Lower leg skin (tissue), 3 donors: ENCODE measurements around the gene SLC1A7.

Experiments used
- POLR2A ChIP-seq, 2 donors: fragments of 450-650 bp; IDR thresholded peaks; one replicate each; pipeline ENCODE4 v1.6.1; 2016 to 2017; ENCODE audit warnings: antibody characterized with exemption in 2 of 2, mild to moderate bottlenecking in 1 of 2, moderate library complexity in 1 of 2
- TF ChIP-seq, protein P1 (sequence below), 3 donors: fragments of 450-650 bp; IDR thresholded peaks; one replicate each; pipeline ENCODE4 v1.5.1; 2016; ENCODE audit warnings: antibody characterized with exemption in 3 of 3, mild to moderate bottlenecking in 3 of 3, moderate library complexity in 2 of 3

DNA sequence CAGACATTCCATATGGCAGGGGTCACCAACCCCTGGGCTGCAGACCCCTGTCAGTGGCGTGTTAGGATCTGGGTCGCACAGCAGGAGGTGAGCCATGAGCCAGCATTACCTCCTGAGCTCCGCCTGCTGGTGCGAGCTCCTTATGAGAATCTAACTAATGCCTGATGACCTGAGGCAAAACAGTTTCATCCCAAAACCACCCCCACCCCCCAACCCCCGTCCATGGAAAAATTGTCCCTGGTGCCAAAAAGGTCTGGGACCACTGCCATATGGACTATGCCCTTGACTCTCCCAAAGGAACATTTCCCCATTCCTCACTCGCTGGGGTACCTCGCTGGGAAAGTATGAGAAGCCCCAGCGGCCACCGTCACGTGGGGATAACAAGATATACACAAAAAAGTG is 47.8 kb upstream of the SLC1A7 start:
- TF ChIP-seq, protein P1, sequence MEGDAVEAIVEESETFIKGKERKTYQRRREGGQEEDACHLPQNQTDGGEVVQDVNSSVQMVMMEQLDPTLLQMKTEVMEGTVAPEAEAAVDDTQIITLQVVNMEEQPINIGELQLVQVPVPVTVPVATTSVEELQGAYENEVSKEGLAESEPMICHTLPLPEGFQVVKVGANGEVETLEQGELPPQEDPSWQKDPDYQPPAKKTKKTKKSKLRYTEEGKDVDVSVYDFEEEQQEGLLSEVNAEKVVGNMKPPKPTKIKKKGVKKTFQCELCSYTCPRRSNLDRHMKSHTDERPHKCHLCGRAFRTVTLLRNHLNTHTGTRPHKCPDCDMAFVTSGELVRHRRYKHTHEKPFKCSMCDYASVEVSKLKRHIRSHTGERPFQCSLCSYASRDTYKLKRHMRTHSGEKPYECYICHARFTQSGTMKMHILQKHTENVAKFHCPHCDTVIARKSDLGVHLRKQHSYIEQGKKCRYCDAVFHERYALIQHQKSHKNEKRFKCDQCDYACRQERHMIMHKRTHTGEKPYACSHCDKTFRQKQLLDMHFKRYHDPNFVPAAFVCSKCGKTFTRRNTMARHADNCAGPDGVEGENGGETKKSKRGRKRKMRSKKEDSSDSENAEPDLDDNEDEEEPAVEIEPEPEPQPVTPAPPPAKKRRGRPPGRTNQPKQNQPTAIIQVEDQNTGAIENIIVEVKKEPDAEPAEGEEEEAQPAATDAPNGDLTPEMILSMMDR (IDR thresholded peaks at IDR 0.05): no peak
- no peak for TF ChIP-seq POLR2A (IDR thresholded peaks at IDR 0.05)
